GM19468 (cell line): ENCODE measurements around the gene RHBDD1.

ENCODE experiments used
- ATAC-seq: cut with Tn5 transposase; IDR thresholded peaks from one replicate; pipeline ENCODE4 v1.9.1; 2021; ENCODE audit warnings: mild to moderate bottlenecking, moderate library complexity, moderate number of reproducible peaks; ENCODE audit not compliant: unreplicated experiment; ENCODE audit errors: extremely low read depth

RHBDD1 gene, protein sequence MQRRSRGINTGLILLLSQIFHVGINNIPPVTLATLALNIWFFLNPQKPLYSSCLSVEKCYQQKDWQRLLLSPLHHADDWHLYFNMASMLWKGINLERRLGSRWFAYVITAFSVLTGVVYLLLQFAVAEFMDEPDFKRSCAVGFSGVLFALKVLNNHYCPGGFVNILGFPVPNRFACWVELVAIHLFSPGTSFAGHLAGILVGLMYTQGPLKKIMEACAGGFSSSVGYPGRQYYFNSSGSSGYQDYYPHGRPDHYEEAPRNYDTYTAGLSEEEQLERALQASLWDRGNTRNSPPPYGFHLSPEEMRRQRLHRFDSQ

DNA sequence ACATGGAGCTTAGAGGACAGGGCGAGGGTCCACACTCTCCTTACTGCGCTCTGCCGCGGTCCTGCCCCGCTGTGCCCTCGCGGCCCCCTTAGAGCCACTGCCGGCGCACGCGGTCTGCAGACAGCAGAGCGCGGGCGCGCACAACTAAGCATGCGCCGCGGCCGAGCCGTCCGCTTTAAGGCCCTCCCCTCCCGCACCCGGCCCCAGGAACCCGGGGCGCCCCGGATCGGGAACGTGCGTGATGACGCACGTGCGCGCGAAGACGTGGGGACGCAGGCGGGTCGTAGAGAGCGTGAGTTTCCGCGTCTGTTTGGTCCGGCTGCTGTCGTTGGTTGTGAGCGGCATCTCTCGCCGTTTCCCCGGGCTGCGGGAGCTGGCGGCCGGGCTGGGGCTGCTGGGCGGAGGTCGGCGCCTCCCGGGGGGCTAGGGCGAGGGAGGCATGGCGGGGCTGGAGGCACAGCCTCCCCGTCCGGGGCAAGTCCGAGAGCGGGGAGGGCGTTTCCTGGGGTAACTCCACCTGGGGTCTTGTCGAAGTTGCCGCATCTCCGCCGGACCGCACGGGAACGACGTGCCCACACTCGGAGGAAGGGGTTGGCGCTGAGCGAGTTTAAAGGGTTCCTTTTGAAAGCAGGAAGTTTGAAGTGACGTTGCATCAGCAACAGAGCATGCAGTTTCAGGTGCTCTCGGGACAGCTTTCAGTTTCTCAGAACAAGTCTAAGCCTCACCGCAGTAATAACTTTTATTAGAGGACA is at the start of gene RHBDD1:
RHBDD1 (plus strand) TSS at position 259 of the 752 bp plus-strand sequence. CDS start 28,640 bp downstream, outside the sequence.
- ATAC-seq: peak; percentile 88

DNA sequence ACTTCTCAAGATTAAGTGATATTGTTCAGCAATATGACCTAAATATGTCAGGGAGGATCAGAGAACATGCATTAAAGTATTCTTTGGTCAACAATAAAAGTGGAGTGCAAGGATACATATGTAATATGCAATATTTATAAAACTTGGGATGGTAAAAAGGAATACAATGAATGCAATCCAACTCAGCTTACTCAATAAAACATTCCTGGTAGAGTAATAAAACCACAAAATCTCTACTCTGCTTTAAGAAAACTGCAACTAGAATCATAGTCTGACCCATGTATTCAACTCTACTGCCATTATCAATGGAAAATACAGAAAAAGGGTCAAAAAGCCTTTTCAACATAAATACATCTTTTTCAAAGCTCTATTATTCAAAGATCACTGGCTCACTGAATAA is 47.8 kb upstream of the RHBDD1 start:
- no peak for ATAC-seq

DNA sequence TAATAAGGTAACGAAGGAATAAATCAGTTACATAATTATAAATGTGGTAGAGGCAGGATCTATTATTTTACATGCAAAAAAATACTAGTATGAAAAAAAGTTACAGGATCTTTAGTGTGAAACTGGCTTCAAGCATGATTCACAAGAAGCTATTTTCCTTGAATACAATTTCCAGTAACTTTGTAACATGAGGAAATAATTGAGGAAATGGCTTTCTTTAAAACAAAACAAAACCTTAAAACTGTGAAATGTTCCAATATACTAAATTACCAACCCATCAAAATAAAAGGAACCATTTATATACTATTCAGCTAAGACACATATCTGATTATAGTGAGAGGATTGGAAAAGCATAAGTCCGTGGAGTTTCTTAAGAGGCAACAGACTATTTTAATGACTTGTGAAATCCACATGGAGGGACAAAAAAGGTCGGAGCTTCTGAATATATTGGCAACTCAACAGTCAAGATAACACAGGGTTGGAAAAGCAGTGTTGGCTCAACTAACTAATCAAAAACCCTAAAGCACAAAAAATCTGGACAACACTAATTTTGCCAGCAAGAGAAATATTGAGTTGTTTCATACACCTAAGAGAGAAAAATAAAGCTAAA is 46.9 kb upstream of the RHBDD1 start:
- ATAC-seq: no peak

DNA sequence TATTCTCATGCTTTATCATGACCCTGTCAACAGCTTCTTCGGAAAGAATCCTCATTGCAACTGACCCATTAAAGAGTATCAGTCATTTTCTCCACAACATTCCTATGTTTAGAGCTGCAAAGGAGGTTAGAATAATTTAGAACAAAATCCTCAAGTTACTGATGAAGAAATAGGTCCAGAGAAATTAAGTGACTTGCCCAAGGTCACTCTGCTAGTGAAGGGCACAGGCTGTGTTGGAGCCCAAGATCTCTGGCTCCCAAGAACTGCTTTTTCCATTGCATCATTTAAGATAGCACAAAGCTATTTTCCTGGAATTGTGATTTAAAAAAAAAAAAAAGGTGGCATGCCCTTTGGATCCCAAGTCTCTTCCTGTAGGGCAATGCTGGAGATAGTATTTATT is 45.8 kb upstream of the RHBDD1 start:
- ATAC-seq: no peak

DNA sequence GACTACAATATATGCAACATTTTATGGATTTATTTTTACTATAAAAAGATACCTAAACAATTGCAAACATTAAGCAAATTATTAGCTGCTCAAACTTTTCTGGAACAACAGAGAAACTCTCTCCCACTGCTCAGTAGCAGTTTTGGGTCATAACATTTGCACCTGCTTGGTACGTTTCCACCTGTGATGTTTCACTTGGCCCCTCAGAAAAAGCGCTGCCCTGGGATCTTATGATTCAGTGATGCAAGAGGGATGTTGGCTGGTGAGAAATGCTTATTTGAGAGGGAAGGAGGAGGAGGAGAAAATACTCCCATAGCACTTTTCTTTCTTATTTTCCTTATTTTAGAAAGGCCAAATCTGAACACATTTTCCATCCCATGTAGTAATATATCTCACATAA is 45.4 kb upstream of the RHBDD1 start:
- ATAC-seq: no peak

DNA sequence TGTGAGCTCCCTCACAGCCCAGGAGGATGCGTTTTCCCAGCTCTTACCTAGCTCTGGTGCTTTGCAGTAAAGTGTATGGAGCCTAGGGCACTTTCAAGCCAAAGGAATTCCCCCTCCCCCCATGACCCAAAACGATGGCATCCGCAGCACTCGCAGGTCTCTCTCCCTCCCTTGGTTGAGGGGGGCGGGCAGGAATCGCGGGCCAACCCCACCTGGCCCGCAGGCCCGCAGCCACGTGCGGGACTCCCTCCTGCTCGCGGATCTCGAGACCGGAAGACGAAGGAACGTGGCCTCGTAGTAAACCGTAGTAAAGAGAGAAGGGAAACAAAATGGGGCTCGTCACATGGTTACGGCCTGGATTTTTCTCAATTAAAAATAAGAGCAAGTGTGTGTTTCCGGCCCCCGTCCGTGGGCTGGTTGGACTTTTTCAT is 44.8 kb upstream of the RHBDD1 start:
- peak; percentile 62 for ATAC-seq

DNA sequence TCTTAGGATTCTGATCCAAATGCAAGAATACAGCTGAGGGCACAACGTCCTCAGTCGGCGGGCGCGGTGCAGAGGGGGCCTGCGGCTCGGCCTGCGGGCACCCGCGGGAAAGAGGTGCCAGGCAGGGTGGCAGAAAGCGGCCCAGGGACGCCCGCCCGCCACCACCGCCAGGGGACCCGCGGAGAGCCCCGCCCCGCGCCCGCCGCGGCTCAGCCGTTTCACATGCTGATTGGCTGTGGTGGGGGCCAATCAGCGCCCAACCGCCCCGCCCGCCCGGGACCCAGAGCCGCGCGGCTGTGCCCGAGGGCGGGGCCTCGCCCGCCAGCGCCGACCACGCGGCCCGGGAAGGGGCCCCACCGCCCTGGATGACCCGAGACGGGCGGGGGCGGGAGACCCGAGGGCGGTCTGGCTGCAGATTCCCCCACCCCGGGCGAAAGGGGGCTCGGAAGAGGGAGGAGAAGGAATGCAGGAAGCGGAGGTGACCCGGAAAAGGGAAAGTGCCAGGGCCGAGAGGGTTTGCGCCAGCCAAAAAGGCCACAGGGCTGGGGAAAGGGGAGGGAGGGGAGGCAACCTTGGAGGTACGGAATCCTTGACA is 44.3 kb upstream of the RHBDD1 start:
- ATAC-seq: peak; percentile 95

DNA sequence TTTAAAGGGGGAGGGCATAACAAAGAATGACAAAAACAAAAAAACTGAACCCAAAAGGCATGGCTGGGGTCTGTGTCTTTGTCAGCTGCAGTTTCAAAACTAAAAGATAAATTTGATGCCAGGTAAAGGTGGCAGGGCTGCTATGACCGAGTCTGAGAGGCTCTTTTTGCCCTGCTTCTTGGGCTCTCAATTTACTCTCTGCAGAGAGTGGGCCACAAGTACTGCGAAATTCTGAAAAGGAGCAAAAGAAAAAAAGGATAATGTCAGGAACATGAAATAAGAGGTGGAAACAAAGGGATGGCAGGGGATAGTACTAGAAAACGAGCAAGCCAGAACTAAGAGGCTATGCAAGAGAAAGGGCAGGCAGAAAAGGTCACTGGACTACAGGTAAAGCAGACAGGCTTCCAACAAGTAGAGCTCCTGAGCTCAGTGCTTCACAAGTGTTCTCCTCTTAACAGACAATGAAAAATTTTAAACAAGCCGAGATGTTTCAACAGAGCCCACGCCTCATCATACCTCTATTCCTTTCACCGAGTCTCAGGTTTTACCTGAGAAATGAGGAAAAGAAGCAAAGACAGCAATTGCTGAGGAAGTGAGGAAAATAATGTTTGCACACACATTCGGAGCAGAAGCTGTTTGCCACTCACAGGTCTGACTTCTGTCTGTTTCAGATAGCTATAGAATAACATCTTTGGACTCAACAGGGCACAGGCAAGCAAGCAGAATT is 43.5 kb upstream of the RHBDD1 start:
- no peak for ATAC-seq

DNA sequence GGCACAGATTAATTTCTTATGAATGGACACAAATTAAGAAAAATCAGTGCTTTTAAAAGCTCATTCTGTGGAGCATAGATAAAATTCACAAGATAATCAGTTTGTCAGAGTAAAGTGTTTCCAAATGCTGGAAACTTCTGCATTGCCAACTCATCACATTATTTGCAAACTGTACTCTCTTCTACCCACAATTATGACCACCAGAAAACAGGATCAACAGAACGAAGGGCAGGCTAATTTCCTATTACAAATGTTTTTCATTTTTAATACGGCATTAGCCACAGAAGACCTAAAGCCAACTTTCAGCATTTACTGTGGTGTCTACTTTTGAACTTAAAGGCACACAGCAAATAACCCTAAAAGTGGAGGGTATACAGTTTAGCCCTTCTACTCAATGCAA is 42.2 kb upstream of the RHBDD1 start:
- no peak for ATAC-seq

DNA sequence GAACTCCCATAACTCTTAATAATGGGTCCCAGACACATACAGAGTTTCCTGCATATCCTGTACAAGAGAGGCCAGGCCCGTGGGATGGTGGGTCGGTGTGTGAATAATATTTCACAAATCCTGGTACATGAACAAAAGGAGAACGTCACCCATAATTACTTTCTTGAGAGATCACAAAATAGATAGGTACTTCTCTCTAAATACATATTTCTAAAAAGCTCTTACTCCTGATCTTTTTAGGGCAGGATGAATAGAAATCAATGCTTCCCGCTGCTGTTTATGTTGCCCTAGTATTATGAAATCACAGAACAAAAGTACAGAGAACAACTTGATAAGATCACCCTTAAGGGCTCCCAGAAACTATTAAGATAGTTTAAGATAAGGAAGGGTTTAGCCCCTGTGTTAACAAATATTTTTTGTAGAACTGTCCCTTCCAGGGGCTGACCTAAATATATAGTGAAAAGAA is 41.6 kb upstream of the RHBDD1 start:
- no peak for ATAC-seq

DNA sequence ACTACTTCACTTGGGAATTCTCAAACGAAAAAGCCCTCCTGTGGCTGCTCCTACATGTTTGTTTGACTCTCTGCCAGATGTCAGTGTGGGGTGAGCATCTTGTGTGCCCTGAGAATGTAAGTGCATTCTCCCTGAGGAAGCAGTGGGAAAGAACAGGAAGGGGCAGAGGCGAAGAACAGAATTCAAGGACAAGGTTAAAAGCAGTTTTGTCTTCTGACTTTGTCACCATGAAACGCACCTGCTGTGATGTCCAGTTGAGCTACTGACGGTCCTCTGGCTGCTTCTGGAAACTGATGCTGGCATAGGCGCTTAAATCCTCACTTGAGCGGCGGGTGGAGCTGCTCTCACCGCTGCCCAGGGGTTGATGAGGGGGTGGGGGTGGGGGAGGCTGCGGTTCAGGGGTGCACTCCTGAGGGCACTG is 41.1 kb upstream of the RHBDD1 start:
- no peak for ATAC-seq

DNA sequence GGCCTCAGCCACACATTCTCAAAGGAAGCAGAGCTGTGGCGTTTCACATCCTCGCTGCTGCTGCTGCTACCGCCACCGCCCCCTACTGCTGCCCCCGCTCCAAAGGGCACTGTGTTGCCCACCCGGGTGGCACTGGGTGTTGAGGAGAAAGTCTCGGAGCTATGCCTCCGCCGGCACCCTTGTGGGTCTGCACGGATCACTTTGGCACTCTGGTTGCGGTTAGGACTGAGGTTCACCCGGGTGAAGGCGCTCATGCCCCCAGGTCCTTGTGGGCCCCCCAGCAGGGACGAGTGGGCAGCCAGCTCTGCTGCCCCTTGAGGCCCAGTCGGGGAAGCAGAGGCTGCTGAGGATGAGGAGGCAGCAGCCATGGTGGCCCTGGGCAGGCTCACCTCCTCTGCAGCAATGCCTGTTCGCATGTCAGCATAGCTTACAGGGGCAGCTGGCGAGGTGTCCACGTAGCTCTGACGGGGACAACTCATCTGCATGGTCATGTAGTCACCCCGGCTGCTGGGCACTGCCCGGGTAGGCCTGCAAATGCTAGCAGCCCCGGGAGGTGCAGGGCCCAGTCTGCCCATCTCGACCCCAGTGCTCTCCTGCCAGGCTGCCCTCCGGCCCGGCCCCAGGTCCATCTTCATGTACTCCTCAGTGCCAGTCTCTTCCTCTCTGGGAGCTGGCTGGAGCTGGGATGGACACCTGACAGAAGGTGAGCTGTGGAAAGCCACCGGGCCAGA is 40.4 kb upstream of the RHBDD1 start:
- no peak for ATAC-seq

DNA sequence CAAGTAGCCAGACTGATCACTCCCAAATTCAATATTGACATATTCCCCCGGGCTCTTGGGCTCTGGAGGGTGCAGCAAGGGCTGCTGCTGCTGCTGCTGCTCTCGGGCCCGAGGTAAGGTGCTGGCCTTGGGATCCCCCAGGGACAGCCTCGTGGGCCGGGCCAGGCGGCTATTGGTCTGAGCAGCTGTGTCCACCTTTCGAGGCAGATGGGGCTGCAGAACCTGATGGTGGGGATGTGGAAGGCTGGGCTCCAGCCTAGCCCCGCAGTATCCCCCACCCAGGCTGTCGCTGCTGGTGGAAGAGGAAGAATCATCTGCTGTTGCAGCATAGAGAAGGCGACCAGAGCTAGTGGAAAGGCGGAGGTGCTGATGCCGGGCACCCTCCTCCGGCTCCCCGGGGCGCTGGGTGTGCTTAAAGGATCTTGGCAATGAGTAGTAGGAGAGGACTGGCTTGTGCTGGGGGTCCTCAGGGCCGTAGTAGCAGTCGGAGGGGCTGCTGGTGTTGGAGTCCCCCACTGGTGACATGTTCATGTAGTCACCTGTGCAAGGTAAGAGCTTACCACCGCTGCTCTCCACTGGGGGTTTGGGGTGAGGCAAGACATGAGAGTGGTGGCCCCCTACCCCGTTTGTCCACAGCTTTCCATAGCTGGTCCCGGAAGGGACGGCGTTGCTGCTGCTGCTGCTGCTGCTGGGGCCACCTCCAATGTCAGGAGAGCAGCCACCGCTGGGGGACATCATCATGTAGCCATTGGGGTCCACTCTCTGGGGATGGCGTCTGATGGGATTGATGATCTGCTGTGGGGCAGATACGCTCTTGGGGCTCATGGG is 39.6 kb upstream of the RHBDD1 start:
- ATAC-seq: no peak

DNA sequence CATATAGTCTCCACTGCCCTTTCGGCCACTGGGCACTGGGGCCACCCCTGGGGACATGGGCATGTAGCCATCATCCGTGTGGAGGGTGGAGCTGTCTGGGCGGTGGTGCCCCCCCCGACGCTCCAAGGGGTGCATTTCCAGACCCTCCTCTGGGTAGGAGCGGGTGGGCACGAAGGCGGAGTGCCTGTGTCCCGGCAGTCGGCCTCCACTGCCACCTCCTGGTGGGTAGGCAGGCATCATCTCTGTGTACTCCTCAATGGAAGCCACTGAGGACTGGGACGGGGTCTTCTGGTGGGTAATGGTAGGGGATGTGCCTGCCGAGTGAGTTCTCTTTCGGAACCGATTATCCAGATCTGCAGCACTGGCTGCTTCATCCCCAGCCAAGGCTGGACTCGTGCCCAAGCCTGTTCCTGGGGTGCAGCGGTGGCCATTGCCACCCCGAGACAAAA is 39.0 kb upstream of the RHBDD1 start:
- no peak for ATAC-seq

DNA sequence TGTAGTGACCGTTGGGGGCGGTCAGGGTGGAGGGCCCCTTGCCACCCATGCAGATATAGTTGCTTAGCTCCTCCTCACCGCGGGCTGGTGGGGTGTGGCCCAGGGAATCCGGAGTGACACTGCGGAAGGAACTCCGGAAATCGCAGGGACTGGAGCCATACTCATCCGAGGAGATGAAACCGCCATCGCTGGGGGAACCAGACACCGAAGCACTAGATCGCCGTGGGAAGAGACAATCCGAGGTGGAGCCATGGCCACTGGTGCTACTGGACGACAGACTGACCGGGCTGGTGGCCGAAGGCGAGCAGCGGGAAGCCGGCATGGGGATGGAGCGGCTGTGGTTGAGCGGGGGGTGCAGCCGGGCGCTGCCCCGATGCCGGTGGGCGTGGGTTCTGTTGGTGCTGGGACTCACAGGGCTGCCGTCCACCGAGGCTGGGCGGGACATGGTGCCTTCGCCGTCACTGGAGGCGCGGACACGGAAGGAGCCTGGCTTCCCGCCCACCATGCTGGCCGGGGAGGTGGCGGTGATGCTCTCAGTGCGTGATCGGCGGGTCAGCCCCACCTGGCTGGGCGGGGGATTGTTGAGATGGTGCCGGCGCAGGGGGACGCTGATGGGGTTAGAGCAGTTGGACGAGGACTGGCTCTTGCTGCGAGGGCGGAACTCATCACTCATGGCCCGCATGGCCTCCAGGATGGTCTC is 38.4 kb upstream of the RHBDD1 start:
- ATAC-seq: no peak

DNA sequence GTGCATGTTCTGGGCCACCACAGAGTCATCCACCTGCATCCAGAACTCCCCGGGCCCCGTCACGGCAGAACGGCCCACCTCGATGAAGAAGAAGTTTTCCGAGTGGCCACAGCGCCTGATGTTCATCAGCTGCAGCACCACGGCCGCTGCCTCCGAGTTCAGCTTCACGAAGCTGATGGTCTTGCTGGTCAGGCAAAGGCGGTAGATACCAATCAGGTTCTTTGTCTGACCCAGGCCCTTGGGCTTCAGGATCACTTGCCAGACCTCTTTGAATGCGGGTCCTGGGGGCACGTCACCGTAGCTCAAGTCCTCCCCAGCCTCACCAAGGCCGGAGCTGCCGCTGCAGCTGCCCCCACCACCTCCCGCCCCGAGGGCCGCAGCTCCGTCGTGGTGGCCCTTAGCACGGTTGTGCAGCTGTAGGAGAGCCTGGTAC is 37.8 kb upstream of the RHBDD1 start:
- no peak for ATAC-seq

DNA sequence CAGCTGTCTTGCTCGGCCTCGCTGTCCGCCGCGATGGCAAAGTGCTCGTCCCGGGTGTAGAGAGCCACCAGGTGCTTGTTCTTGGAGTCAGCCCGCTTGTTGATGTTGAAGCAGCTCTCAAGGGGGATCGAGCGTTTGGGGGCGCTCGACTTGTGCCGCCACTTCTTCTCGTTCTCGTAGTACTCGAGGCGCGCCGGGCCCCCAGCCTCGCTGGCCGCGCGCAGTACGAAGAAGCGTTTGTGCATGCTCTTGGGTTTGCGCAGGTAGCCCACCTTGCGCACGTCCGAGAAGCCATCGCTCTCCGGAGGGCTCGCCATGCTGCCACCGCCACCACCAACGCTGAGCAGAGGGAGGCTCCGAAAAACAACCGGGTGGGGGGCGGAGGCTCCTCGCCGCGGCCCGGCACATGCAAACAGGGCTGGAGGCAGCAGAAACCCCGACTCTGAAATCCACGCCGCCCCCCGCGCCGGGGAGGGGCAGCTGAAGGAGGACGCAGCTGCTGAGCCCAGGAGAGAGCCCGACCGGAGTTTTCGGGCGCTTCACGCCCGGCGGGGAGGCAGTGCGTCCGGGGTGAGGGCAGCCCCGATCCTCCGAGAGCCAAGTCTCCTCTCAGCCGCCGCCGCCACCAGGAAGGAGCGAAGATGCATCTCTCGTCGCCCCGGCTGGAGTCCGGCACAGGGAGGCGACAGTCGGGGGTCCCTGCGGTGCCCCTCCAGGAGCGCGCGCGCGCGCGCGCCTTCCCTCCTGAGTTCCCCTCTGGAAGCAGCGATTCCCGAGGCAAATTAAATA is 37.2 kb upstream of the RHBDD1 start:
- ATAC-seq: no peak
